ENCODE data around the gene MAP2K4.
"Not testable (repeated sequence)": the region's sequence is repeated elsewhere in the genome, so short reads cannot be mapped to it uniquely, and the experiment has no call there.

The MAP2K4 gene

DNA sequence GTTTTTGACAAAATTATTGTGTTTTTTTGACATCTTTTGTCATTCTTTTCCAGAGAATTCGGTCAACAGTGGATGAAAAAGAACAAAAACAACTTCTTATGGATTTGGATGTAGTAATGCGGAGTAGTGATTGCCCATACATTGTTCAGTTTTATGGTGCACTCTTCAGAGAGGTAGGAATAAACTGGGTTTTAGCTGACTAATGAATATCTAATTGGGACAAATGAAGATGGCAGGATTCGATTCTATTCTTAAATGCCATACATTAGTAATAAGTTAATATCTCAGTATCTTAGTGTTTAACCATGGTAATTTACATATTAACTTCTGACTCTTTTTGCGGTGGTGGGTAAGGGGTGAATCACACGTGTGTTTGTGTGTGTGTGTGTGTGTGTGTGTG lies 74.8 kb downstream of the MAP2K4 start:
- no peak for DNase-seq

DNA sequence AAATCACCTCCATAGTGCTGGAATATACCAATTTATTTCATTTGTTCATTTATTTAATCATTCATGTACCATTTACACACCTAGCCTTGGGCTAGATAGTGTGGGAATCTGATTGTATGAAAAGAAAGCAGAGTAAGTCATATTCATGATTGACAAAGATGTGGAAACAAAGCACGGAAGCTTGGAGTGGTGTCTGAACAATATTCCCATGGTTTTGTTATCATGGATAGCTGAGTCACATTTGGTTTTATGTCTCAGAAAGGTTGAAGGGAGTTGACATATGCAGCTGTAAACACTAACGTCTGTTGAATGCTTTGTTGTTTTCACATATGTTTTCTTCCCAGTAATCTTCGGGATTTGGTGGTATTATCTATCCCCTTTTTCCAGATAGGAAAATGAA lies 76.6 kb downstream of the MAP2K4 start:
- DNase-seq: no peak

DNA sequence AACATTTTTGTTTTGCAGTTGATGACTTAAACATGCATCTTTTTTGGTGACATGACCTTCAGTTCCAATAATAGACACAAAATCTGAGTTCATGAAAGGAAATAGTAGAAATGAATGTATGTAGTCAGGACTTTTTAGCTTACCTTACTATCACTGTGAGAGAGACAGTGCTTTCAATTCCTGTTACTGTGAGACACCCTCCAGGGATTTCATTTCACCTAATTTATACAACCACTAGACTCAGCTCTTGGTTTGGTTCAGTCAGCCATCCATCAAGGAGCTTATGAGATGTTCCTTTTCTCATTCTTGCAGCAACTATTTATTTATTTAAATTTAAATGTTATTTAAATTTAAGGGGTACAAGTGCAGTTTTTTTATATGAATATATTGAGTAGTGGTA lies 77.9 kb downstream of the MAP2K4 start:
- no peak for DNase-seq

DNA sequence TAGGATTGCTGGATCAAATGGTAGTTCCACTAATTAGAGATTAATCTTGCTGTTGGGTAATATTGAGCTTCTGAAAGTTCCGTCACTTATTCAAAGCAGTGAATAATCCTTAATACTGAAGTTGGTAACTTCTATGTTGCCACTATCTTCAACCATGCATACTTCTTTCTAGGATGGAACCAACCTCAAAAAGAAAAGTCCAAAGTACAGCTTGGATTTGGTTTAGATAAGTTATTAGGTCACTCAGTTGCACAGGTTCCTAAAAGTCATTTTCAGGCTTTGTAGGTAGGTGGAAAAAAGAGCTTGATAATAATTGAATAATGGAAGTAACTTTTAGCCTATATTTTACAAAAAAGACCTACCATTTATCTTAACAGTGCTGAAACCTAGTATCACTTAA lies 78.7 kb downstream of the MAP2K4 start:
- no peak for DNase-seq

DNA sequence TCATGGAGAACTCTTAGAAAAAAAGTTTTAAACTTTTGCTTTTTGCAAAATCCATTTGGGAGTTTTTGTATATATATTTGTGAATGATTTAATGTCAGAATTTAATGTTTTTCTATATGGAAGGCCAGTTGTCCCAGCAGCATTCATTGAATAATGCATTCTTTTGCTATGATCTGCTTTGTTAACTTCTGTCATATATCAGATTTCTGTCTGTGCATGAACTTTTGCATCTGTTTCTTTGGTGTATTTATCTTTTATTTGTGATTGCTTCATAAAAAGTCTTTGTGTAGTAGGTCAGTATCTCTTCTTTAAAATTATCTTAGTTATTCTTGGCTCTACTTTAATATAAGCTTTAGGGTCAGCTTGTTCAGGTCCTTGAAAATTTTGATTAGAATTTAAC lies 84.2 kb downstream of the MAP2K4 start:
- no peak for DNase-seq

DNA sequence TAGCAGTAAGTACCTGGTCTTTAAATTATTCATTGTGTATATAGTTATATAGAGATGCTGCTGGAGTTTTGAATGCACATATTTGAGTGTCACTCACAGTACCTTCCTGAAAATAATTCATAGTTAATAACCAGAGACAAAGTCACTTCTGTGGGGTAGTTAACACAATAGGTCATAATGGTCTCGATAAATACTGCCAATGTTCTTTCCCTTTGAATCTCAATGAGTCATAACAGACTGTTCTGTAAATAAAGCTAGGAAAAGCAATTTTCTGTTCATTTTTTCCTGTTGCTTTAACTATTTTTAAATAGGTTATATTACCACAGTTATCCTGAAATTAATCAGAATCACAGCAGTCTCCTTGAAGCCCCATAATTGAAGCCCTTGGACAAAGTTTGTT lies 87.2 kb downstream of the MAP2K4 start:
- DNase-seq: no peak

DNA sequence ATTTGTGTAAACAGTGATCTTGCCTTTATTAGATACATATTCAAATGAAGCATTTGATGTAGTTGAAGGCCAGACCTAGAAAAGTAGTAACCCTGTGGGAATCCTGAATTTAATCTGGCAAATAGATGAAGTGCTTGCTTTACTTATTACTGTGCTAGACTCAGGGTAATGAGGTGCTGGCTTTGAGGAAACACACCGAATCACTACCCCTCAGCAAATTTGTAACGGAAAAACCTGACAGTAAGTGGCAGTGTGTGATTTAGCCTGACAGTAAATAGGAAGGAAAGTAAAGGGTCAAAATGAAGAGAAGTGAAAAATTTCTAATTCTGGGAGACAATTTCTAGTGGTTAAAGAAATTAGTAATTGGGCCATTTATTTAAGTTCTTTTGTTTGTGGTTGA lies 90.2 kb downstream of the MAP2K4 start:
- no peak for DNase-seq

DNA sequence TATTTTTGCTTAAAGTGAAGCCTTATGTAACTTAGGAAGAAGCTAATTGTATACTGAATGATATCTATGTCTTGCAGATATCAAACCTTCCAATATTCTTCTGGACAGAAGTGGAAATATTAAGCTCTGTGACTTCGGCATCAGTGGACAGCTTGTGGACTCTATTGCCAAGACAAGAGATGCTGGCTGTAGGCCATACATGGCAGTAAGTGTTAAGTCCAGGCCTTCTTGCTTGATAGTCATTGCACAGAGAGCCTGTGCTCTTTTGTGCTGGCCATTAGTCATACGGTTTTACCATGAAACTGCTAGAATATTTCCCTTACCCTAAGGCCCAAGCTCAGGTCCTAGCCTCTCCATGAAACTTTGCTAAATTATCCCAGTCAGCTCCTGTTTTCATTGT lies 92.5 kb downstream of the MAP2K4 start:
- DNase-seq: no peak

DNA sequence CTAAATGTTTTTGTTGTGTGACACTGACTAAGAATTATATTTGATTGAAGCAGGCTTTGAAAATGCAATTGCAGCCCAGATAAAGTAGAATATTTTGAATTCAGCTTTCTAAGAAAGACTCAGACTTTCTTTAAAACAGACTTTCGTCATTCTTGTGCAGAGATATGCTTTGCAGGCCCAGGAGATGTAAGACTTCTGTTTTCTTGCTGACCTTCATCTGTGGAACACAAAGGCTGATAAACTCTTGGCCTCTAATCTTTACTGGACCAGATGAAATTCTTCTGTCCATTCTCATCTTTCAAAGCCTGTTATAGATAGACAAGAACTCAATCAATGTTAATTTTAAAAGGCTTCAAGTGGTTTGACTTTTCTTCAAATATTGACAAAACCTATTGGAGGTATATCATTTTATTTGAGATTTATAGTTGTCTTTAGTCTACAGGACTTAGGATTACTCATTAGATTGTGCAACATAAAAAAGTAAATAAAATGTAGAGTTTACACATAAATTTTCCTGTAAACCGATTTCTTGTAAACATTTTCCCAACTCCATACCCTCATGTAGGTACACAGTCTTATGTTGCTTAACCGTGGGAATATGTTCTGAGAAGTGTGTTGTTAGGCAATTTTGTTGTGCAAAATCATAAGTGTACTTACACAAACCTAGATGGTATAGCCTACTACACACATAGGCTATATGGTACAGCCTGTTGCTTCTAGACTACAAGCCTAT lies 94.2 kb downstream of the MAP2K4 start:
- no peak for DNase-seq

DNA sequence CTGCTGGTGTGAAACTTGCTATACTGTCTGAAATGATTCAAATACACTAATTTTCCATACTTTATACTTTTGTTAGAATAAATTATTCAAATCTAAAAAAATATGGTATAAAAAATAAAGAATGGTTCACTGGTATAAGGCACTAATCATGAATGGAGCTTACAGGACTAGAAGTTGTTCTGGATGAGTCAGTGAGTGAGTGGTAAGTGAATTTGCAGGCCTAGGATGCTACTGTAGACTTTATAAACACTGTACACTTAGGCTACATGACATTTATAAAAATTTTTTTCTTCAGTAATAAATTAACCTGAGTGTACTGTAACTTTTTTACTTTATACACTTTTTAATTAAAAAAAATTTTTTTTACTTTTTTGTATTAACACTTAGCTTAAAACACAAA lies 95.5 kb downstream of the MAP2K4 start:
- no peak for DNase-seq

DNA sequence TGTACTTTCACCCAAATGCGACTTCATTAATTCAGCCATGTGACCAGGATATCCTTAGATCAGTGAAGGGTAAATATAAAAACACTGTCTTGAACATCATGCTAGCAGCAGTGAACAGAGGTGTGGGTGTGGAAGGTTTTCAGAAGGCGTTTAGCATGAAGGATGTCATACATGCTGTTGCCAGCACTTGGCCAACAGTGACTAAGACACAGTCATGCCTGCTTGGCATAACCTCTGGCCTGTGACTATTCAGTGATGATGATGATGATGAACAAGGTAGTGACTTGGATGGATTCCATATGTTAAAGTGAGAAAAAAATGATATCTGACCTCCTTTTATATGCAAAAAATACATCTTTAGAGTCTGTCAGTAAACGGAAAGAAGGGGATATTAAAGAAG lies 97.9 kb downstream of the MAP2K4 start:
- no peak for DNase-seq

DNA sequence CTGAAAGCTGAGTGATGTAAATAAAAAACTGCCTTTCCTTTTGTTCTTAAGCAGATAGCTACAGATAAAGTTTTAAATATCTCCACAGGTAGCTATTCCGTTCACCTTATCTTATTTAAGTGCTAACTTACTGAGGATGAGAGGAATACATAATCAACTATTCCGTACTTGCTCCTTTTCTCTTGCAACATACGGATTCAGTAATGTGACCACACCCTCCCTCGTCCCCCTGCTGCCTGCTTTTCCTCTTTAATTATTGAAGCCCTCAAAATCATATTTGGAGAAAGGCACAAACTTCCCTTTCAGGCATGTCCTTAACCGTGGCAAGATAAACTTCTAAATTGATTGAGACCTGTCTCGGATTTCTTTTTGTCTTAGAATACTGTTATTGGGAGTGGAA lies 101.4 kb downstream of the MAP2K4 start:
- no peak for DNase-seq

DNA sequence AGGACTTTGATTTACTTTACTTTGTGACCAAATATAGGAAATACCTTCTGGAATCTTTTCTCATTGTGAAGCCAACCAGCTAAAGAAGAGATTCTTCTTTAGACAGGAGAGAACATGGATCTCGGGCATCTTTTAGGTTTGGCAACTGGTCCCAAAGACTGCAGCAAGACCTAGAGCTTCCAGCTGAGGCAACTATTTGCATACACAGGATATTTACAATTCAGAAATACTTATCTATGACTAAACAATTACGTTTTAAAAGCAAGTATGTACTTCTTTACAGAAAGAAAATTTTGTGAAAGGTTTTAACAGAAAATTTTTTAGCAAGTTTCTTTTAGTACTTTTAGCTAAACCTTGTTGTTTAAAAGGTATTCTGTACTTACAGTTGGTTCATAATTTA lies 106.5 kb downstream of the MAP2K4 start:
- DNase-seq: no peak

DNA sequence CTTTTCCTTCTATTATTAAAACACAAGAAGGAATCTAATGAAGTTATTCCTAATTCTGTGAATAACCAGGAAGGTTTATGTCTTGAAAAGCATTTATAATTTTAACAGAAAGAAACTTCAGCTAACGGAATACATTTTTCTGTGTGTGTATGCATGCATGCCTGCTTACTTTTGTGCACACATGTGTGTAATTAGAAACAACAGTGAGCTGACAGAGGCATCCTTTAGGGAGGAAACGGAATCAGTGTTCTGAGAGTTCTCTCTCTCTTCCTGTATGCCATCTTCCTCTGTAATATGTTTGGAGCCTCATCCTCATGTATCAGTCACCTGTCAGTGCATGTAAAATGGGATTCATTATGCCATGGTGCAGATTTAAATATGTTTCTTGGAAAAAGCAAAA lies 107.0 kb downstream of the MAP2K4 start:
- DNase-seq: no peak

DNA sequence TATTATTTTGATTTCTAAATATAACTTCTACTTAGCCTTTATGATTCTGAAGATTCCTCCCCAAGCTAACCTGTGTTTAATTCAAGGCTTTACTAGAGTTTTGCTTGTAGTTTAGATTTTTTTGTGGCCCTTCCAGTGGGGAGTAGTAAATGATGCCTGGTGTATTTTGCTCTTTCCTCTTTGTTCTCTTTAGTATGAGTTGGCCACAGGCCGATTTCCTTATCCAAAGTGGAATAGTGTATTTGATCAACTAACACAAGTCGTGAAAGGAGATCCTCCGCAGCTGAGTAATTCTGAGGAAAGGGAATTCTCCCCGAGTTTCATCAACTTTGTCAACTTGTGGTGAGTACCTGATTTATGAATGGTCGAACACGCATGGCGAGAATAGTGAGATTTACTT lies 108.3 kb downstream of the MAP2K4 start:
- DNase-seq: no peak

DNA sequence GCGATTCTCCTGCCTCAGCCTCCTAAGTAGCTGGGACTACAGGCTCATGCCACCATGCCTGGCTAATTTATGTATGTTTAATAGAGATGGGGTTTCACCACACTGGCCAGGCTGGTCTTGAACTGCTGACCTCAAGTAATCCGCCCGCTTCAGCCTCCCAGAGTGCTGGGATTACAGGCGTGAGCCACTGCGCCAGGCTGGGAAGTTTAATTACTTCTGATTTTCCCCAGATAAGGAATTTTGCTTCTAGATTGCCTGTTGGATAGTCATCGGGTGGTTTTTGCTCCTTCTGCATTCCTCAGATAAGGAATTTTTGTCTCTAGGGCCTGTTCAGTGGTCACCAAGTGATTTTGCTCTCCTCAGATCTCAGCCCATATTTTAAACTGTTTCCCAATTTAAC lies 112.5 kb downstream of the MAP2K4 start:
- no peak for DNase-seq

DNA sequence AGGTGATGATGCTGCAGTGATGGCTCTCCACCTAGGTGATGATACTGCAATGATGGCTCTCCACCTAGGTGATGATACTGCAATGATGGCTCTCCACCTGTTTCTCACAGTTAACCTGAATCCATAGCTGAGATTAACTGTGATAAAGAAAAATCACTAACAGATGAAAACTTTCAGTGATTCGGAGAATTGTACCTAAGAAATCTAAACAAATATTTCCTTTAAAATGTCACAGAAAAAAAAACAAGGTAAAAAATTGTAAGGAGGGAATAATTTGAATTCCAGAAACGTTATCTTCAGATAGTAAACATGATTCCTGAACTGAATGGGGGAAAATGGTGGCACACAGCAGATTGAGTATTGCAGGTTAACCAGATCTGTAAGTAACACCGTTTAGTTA lies 113.4 kb downstream of the MAP2K4 start:
- DNase-seq: no peak

DNA sequence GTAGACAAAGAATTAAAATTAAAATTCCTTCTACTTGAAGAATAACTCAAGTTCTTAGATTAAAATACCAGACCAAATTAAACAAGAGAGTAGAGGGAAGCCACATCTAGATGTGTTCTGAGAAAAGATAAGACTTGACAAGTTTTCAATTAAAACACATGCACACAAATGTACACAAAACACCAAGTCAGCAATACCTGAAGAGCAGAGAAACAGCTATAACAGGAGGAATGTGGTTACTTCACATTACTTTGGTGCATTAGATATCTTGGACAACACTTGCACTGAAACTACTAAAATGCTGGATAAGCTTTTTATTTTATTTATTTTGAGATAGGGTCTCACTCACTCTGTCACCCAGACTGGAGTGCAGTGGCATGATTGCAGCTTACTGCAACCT lies 113.9 kb downstream of the MAP2K4 start:
- DNase-seq: no peak

DNA sequence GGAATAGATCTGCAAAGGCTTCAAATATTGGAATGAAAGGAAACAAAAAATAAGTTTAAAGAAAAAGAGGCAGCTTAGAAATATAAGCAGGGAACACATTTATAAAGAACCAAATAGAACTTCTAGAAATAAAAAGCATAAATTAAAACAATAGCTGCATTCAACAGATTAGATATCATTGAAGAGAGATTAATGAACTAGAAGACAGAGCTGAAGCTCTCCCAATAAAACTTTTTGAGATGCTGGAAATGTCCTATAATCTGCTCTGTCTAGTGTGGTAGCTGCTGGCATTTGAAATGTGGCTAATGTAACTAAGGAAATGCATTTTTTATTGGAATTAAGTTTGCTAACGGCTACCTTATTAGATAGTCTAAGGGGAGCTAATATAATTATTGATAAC lies 115.6 kb downstream of the MAP2K4 start:
- DNase-seq: no peak

DNA sequence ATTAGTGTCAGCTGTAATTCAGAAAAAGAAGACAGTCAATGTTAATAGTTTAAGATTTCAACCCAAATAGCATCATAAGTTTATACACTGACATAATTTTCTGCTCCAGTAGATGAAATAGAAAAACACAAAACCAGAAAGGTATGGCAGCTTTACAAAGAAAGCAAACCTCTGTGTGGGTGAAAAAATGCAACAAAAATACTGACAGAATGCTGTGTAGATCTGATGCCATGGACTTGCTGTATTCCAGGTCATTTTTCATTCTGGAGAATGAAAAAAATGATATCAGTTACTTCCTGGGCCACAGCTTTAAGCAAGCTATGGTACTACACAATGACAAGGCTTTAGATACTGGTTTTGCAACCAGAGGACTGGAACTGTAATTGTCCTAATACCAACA lies 116.0 kb downstream of the MAP2K4 start:
- DNase-seq: no peak

DNA sequence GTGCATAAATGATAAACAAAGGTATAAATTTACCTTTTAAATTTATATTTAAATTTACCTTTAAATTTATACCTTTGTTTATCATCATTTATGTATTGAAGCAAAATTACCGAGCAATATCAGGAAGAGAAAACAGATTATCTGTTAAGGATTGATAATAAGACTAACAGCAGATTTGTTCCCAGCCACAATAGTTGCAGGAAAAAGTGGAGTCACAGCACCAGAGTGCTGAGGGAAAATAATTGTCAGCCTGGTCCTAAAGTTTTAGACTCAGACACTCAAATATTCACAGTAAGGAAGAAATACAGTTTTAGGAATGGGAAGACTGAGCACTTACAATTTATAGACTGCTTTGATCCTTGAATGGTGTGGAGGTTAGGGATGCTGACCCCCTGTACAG lies 117.2 kb downstream of the MAP2K4 start:
- no peak for DNase-seq

DNA sequence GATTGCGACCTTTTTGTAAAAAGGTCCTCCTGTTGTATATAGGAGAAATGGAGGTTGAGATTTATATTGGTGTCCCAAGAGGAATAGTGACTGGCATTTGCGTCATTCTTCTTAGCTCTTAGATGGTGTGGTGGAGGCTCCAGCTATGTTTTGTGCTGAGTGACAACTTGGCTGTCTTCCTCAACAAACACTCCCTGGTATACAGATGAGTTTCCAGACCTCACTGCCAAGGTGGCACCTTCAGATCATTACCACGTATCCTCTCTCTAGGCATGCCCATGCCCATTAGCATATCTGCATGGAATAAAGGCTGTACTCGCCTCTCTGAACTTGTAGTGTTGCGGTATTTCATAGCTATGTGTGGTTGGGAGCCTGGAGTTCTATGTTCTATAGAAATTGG lies 120.0 kb downstream of the MAP2K4 start:
- DNase-seq: no peak

DNA sequence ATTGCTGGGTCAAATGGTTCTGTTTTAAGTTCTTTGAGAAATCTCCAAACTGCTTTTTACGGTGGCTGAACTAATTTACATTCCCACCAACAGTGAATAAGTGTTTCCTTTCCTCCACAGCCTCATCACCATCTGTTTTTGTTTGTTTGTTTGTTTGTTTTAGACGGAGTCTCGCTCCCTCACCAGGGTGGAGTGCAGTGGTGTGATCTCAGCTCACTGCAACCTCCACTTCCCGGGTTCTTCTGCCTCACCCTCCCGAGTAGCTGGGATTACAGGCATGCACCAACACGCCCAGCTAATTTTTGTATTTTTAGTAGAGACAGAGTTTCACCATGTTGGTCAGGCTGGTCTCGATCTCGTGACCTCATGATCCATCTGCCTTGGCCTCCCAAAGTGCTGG lies 141.5 kb downstream of the MAP2K4 start:
- DNase-seq: not testable (repeated sequence)

DNA sequence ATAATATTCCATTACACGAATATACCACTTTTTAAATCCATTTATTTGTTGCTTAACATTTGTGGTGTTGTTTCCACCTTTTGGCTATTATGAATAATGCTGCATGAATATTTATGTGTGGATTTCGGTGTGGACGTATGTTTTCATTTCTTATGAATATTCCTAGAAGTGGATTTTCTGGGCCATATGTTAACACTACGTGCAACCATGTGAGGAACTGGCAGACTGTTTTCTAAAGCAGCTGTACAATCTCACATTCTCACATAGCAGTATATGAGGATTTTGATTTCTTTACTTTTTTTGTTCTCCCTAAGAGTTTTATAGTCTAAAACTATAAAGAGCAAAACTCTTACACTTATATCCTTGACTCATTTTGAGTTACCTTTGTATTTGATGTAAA lies 143.4 kb downstream of the MAP2K4 start:
- no peak for DNase-seq

DNA sequence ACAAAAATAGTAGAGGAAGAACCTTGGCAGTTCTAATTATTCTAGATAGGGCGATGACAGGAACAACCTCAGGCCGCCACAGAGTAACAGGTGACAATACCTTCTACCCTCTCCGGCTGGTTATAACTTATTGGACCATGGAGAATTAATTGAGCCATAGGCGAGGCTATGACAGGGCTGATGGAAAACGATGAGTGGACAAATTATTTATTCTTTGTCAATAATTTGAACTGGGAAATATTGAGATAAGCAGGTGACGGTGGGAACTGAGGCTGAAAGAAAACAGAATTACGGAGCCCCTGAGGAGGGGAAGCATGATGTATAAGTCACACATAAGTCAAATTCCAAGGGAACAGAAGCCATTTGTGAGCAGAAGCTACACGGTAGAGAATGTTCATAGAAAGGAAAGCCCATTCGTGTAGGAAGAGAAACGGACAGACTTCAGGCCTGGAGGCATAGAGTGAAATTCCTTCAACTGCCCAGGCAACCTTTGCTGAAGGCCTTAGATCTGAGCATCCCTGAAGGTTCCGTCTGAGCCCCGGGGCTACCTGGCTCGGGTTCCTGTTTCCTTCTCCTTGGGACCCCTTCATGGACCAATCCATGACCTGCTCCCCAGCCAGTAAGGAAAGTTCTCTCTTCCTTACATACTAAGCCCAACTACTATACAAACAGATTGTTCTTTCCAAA lies 158.1 kb downstream of the MAP2K4 start:
- no peak for DNase-seq
